ENCODE measurements around the gene AKAIN1. TPM values are rescaled to one million over a fixed set of nuclear protein-coding genes. Genes with fewer than 3 reads are reported as not detected.

AKAIN1 gene
- total and polyA plus RNA-seq, 2 donors (not counting 1 experiment from before 2014, with no cell fraction given) = not detected

- Histone ChIP-seq H3K4me3 (replicated peaks in 1 of 4; ENCODE audit: control extremely low read depth in 1 of 4, insufficient read depth in 1 of 4, low read depth in 3 of 4, low read length in 4 of 4) (no peak overlapping the region), H3K36me3 (ENCODE audit: control insufficient read depth, insufficient read depth, low read length) (no peaks in the 10 kb centered on the region), H3K4me1 (ENCODE audit: control insufficient read depth, extremely low read depth, insufficient read depth, low read length) (no peaks in the 10 kb centered on the region), H3K79me2 (ENCODE audit: control insufficient read depth, insufficient read depth, low read length) (no peaks in the 10 kb centered on the region), H3K9me3 (ENCODE audit: control insufficient read depth, insufficient read depth, low read depth, low read length) (no peaks in the 10 kb centered on the region), H3K27me3 (ENCODE audit: control insufficient read depth, insufficient read depth, low read length) (no peaks in the 10 kb centered on the region), H4K20me1 (ENCODE audit: control insufficient read depth, extremely low read depth, insufficient read depth, low read length) (no peaks in the 10 kb centered on the region), H3K9ac (ENCODE audit: insufficient read depth, low read length) (no peak overlapping the region), H3K4me2 (ENCODE audit: extremely low read depth, insufficient read depth, low read length) (no peak overlapping the region), H3K27ac (ENCODE audit: insufficient read depth, low read length) (no peak overlapping the region), H2AFZ (ENCODE audit: low read length) (no peak overlapping the region)
- TF ChIP-seq, protein P1, sequence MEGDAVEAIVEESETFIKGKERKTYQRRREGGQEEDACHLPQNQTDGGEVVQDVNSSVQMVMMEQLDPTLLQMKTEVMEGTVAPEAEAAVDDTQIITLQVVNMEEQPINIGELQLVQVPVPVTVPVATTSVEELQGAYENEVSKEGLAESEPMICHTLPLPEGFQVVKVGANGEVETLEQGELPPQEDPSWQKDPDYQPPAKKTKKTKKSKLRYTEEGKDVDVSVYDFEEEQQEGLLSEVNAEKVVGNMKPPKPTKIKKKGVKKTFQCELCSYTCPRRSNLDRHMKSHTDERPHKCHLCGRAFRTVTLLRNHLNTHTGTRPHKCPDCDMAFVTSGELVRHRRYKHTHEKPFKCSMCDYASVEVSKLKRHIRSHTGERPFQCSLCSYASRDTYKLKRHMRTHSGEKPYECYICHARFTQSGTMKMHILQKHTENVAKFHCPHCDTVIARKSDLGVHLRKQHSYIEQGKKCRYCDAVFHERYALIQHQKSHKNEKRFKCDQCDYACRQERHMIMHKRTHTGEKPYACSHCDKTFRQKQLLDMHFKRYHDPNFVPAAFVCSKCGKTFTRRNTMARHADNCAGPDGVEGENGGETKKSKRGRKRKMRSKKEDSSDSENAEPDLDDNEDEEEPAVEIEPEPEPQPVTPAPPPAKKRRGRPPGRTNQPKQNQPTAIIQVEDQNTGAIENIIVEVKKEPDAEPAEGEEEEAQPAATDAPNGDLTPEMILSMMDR (conservative IDR thresholded peaks at IDR 0.05 in 1 of 2, IDR thresholded peaks at IDR 0.05 in 1 of 2; ENCODE audit: low read depth in 1 of 2, low read length in 2 of 2) = no peak
- TF ChIP-seq EZH2 (IDR thresholded peaks at IDR 0.05; ENCODE audit: low read length, missing control alignments) = no peak
- DNase-seq (ENCODE audit: low read depth in 2 of 2) = no peak
These were observed 99.8 kb downstream of the AKAIN1 start for GRCh38 chr18:5097116-5097703.

- TF ChIP-seq EZH2 (IDR thresholded peaks at IDR 0.05; ENCODE audit: low read length, missing control alignments) = no peak
- TF ChIP-seq, protein P1 (conservative IDR thresholded peaks at IDR 0.05 in 1 of 2, IDR thresholded peaks at IDR 0.05 in 1 of 2; ENCODE audit: low read depth in 1 of 2, low read length in 2 of 2) = no peak
- Histone ChIP-seq H3K4me3 (replicated peaks in 1 of 4; ENCODE audit: control extremely low read depth in 1 of 4, insufficient read depth in 1 of 4, low read depth in 3 of 4, low read length in 4 of 4) (no peak overlapping the region), H3K4me1 (ENCODE audit: control insufficient read depth, extremely low read depth, insufficient read depth, low read length) (no peaks in the 10 kb centered on the region), H2AFZ (ENCODE audit: low read length) (no peak overlapping the region), H3K27me3 (ENCODE audit: control insufficient read depth, insufficient read depth, low read length) (no peaks in the 10 kb centered on the region), H3K27ac (ENCODE audit: insufficient read depth, low read length) (no peak overlapping the region), H3K36me3 (ENCODE audit: control insufficient read depth, insufficient read depth, low read length) (no peaks in the 10 kb centered on the region), H3K9ac (ENCODE audit: insufficient read depth, low read length) (no peak overlapping the region), H3K9me3 (ENCODE audit: control insufficient read depth, insufficient read depth, low read depth, low read length) (no peaks in the 10 kb centered on the region), H3K79me2 (ENCODE audit: control insufficient read depth, insufficient read depth, low read length) (no peaks in the 10 kb centered on the region), H3K4me2 (ENCODE audit: extremely low read depth, insufficient read depth, low read length) (no peak overlapping the region), H4K20me1 (ENCODE audit: control insufficient read depth, extremely low read depth, insufficient read depth, low read length) (no peaks in the 10 kb centered on the region)
- no peak for DNase-seq (ENCODE audit: low read depth in 2 of 2)
These were observed 101.8 kb downstream of the AKAIN1 start for GRCh38 chr18:5095239-5095638.

- H3K27ac ChIP-seq (ENCODE audit: insufficient read depth, low read length) = no peak overlapping the region
- TF ChIP-seq, protein P1 (conservative IDR thresholded peaks at IDR 0.05 in 1 of 2, IDR thresholded peaks at IDR 0.05 in 1 of 2; ENCODE audit: low read depth in 1 of 2, low read length in 2 of 2) = no peak
- no peak for TF ChIP-seq EZH2 (IDR thresholded peaks at IDR 0.05; ENCODE audit: low read length, missing control alignments)
- H4K20me1 ChIP-seq (ENCODE audit: control insufficient read depth, extremely low read depth, insufficient read depth, low read length) = no peaks in the 10 kb centered on the region
- H3K9ac ChIP-seq (ENCODE audit: insufficient read depth, low read length) = no peak overlapping the region
- no peaks in the 10 kb centered on the region for H3K9me3 ChIP-seq (ENCODE audit: control insufficient read depth, insufficient read depth, low read depth, low read length)
- H3K4me1 ChIP-seq (ENCODE audit: control insufficient read depth, extremely low read depth, insufficient read depth, low read length) = no peaks in the 10 kb centered on the region
- DNase-seq (ENCODE audit: low read depth in 2 of 2) = no peak
- H3K4me2 ChIP-seq (ENCODE audit: extremely low read depth, insufficient read depth, low read length) = no peak overlapping the region
- H3K4me3 ChIP-seq (replicated peaks in 1 of 4; ENCODE audit: control extremely low read depth in 1 of 4, insufficient read depth in 1 of 4, low read depth in 3 of 4, low read length in 4 of 4) = no peak overlapping the region
- no peaks in the 10 kb centered on the region for H3K79me2 ChIP-seq (ENCODE audit: control insufficient read depth, insufficient read depth, low read length)
- H3K27me3 ChIP-seq (ENCODE audit: control insufficient read depth, insufficient read depth, low read length) = no peaks in the 10 kb centered on the region
- H2AFZ ChIP-seq (ENCODE audit: low read length) = no peak overlapping the region
- H3K36me3 ChIP-seq (ENCODE audit: control insufficient read depth, insufficient read depth, low read length) = no peaks in the 10 kb centered on the region
These were observed 103.2 kb downstream of the AKAIN1 start for GRCh38 chr18:5093902-5094301.

Other genes starting within 250 kb of the AKAIN1 start
- gene ZBTB14, start 98.5 kb upstream of the AKAIN1 start, total RNA-seq = 9.2 and 9.7 TPM in 2 replicates
- gene ZBTB14, start 98.5 kb upstream of the AKAIN1 start, polyA plus RNA-seq = 11.2 and 15.1 TPM in 2 replicates

Data from fibroblast of lung (primary cell).